Endothelial cell of umbilical vein (primary cell): ENCODE results near the gene OTUD3. TPM values are rescaled to one million over a fixed set of nuclear protein-coding genes. Genes with fewer than 3 reads are reported as not detected.

Source experiments
- BruUV-seq: library from RNA; stranded (reverse); fragments of 400-500 nt; replicated peaks from 2 replicates; lab custom pipeline; 2021; lab: Mats Ljungman, UMichigan
- CTCF ChIA-PET: fragments of 300-600, 350-600 bp; sonication (Branson Sonifier 250); formaldehyde crosslinking; loops from one replicate; lab custom pipeline; 2021; ENCODE audit warnings: antibody characterized with exemption, inconsistent platforms; lab: Charles Lee
- POLR2A ChIA-PET: fragments of 300-600, 350-600 bp; sonication (Branson Sonifier 250); formaldehyde crosslinking; loops from one replicate; lab custom pipeline; 2021; ENCODE audit warnings: antibody characterized with exemption, inconsistent platforms; lab: Charles Lee
- DNase-seq: peaks from one replicate; pipeline ENCODE4 v3.0.0-alpha.2; 2011; ENCODE audit warnings: low read depth, low spot score
- FAIRE-seq: peaks from 2 replicates; lab custom pipeline; 2011; peaks lifted over from hg19 to GRCh38; lab: Jason Lieb, UNC
- H2AFZ ChIP-seq: 2 replicates; pipeline ENCODE4 v1.6.0; 2012; ENCODE audit warnings: low read depth, low read length, control low read depth, inconsistent platforms
- H3K27ac ChIP-seq: 2 replicates; pipeline ENCODE4 v1.5.1; 2011; ENCODE audit warnings: low read depth, mild to moderate bottlenecking, control low read depth, low read length, moderate library complexity; ENCODE audit not compliant: insufficient read depth
- H3K27me3 ChIP-seq, 2 experiments: 2 replicates each; pipeline versions ENCODE4 v1.6.0 to v1.6.1; 2011; ENCODE audit warnings: low read length in 2 of 2, mixed read lengths in 1 of 2; ENCODE audit not compliant: control insufficient read depth in 2 of 2, insufficient read depth in 2 of 2
- H3K36me3 ChIP-seq, 2 experiments: 2 replicates in 1 of 2; 3 replicates in 1 of 2; pipeline ENCODE4 v1.5.1; 2011; ENCODE audit warnings: low read length in 2 of 2, mild to moderate bottlenecking in 1 of 2, moderate library complexity in 1 of 2; ENCODE audit not compliant: control insufficient read depth in 2 of 2, insufficient read depth in 2 of 2; ENCODE audit errors: extremely low read depth in 1 of 2
- H3K4me1 ChIP-seq: 3 replicates; pipeline ENCODE4 v1.5.1; 2011; ENCODE audit warnings: mild to moderate bottlenecking, low read length; ENCODE audit not compliant: control insufficient read depth, insufficient read depth; ENCODE audit errors: extremely low read depth
- H3K4me2 ChIP-seq: 2 replicates; pipeline ENCODE4 v1.6.1; 2011; ENCODE audit warnings: low read length, control low read depth, mixed read lengths; ENCODE audit not compliant: insufficient read depth
- H3K4me3 ChIP-seq, 3 experiments: fragments of 200-600 bp in 1 of 3; sonication (generic), shearing (Covaris generic) in 1 of 3; replicated peaks in 1 of 3; 2 replicates each; pipeline ENCODE4 v1.5.1; 2011 to 2016; ENCODE audit warnings: control low read depth in 3 of 3, low read length in 3 of 3, mild to moderate bottlenecking in 2 of 3, inconsistent platforms in 1 of 3, low read depth in 1 of 3, moderate library complexity in 1 of 3; ENCODE audit not compliant: insufficient read depth in 1 of 3
- H3K79me2 ChIP-seq: 2 replicates; pipeline ENCODE4 v1.6.0; 2012; ENCODE audit warnings: low read length, inconsistent platforms; ENCODE audit not compliant: control insufficient read depth, insufficient read depth
- H3K9ac ChIP-seq: replicated peaks from 2 replicates; pipeline ENCODE3; 2011; ENCODE audit warnings: low read length, control low read depth; ENCODE audit not compliant: insufficient read depth; ENCODE audit errors: extremely low read depth
- H3K9me1 ChIP-seq: replicated peaks from 3 replicates; pipeline ENCODE4 v1.6.0; 2011; ENCODE audit warnings: mild to moderate bottlenecking, low read length; ENCODE audit not compliant: control insufficient read depth, insufficient read depth; ENCODE audit errors: extremely low read depth
- H3K9me3 ChIP-seq: replicated peaks from 2 replicates; pipeline ENCODE4 v1.5.1; 2012; ENCODE audit warnings: low read length, inconsistent platforms; ENCODE audit not compliant: control insufficient read depth, insufficient read depth
- H4K20me1 ChIP-seq: replicated peaks from 2 replicates; pipeline ENCODE3; 2011; ENCODE audit warnings: mild to moderate bottlenecking, low read length; ENCODE audit not compliant: control insufficient read depth, insufficient read depth; ENCODE audit errors: extremely low read depth
- CTCF ChIP-seq, 2 donors: IDR thresholded peaks; 1 replicate in 1 of 2; 2 replicates in 1 of 2; pipeline ENCODE4 v1.5.1; 2011; ENCODE audit warnings: low read length in 2 of 2, mild to moderate bottlenecking in 2 of 2, moderate library complexity in 2 of 2, control low read depth in 1 of 2, inconsistent platforms in 1 of 2, low read depth in 1 of 2; ENCODE audit not compliant: insufficient read depth in 1 of 2; ENCODE audit errors: extremely low read depth in 1 of 2
- EZH2 ChIP-seq: IDR thresholded peaks from 2 replicates; pipeline ENCODE4 v1.6.1; 2012; ENCODE audit warnings: borderline replicate concordance, low read depth, mild to moderate bottlenecking, moderate library complexity, low read length, inconsistent platforms; ENCODE audit not compliant: severe bottlenecking
- FOS ChIP-seq: IDR thresholded peaks from 2 replicates; pipeline ENCODE4 v1.6.1; 2011; ENCODE audit warnings: mild to moderate bottlenecking, low read length, moderate library complexity, borderline replicate concordance; ENCODE audit not compliant: insufficient read depth
- GATA2 ChIP-seq: IDR thresholded peaks from 2 replicates; pipeline ENCODE4 v1.7.0; 2011; ENCODE audit warnings: low read depth, mild to moderate bottlenecking, moderate library complexity, mixed read lengths, low read length; ENCODE audit not compliant: insufficient read length, insufficient read depth
- JUN ChIP-seq: IDR thresholded peaks from 2 replicates; pipeline ENCODE4 v1.6.1; 2011; ENCODE audit warnings: borderline replicate concordance, low read depth; ENCODE audit not compliant: insufficient read length, insufficient read depth
- MYC ChIP-seq: IDR thresholded peaks from one replicate; pipeline ENCODE4 v1.6.1; 2011; ENCODE audit warnings: mild to moderate bottlenecking, low read depth, low read length
- POLR2A ChIP-seq: IDR thresholded peaks from 2 replicates; pipeline ENCODE4 v1.6.1; 2012; ENCODE audit warnings: low read depth, mild to moderate bottlenecking, control low read depth, low read length
- POLR2AphosphoS5 ChIP-seq: IDR thresholded peaks from 2 replicates; pipeline ENCODE4 v1.6.1; 2012; ENCODE audit warnings: low read depth, mild to moderate bottlenecking, control low read depth, low read length, moderate library complexity; ENCODE audit not compliant: insufficient read depth
- dilution Hi-C: fragments of 300-500 bp; cut with MboI; formaldehyde crosslinking; loops from one replicate; pipeline ENCODE4 v1.15.0; 2019; ENCODE audit warnings: low sequenced_read_pairs; ENCODE audit not compliant: extremely low pct_ligation_motif_present
- intact Hi-C: fragments of 100-400 bp; cut with micrococcal nuclease; formaldehyde crosslinking; loops from one replicate; pipeline ENCODE4 v1.10.0; 2022
- polyA plus RNA-seq, 4 experiments: library from polyadenylated mRNA; depleted of rRNA in 3 of 4; stranded (reverse) in 3 of 4; unstranded in 1 of 4; fragments of >200 nt; gene quantifications; 2 replicates each; pipeline versions ENCODE4 v1.2.1 to v1.2.3, GENCODE V29; 2011 to 2012; ENCODE audit warnings: missing spikeins in 1 of 4
- total RNA-seq: library from RNA; stranded (reverse); gene quantifications from 2 replicates; pipeline ENCODE4 v1.2.3, GENCODE V29; 2021
- TF ChIP-seq, protein P1 (sequence below): IDR thresholded peaks from 2 replicates; pipeline ENCODE4 v1.6.1; 2011; ENCODE audit not compliant: insufficient read depth, insufficient read length

Gene OTUD3
- total and polyA plus RNA-seq, 2 donors (not counting 3 experiments of a cell fraction or from before 2014, with no cell fraction given): 3.1 to 10.6 TPM

DNA sequence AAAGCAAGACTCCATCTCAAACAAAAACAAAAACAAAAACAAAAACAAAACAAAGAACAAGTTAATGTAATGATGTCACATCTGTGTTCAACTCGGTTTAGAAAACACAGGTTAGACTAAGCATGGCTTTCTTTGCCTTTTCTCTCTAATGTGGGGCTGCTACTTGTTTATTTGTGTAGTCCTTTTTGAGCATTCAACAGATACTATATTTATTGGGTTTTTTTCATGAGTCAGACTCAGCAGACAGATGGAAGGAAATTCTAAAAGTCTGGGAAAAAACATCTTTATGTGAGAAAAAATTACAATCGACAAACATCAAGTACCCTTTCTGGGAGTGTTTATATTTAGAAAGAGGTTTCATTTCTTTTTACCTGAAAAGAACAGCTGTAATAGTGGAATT, 22.3 kb upstream of the OTUD3 start:
- Histone ChIP-seq H3K27ac (no peak overlapping the region), H3K4me1 (no peaks in the 10 kb centered on the region), H3K79me2 (no peaks in the 10 kb centered on the region), H3K36me3 (no peaks in the 10 kb centered on the region), H4K20me1 (no peaks in the 10 kb centered on the region), H3K4me2 (no peak overlapping the region), H3K9me3 (no peaks in the 10 kb centered on the region), H3K9me1 (no peaks in the 10 kb centered on the region), H3K9ac (no peak overlapping the region), H3K4me3 (no peak overlapping the region), H2AFZ (no peak overlapping the region), H3K27me3 (peaks cover 3 to 6% of the 10 kb centered on the region in 2 experiments)
- FAIRE-seq (no peak), DNase-seq (no peak)
- ChIA-PET POLR2A (no interaction called here), CTCF (no interaction called here)
- BruUV-seq: no TSS peak
- no peak for TF ChIP-seq POLR2AphosphoS5
- dilution Hi-C loops (no loop called here), intact Hi-C loops (no loop called here)

DNA sequence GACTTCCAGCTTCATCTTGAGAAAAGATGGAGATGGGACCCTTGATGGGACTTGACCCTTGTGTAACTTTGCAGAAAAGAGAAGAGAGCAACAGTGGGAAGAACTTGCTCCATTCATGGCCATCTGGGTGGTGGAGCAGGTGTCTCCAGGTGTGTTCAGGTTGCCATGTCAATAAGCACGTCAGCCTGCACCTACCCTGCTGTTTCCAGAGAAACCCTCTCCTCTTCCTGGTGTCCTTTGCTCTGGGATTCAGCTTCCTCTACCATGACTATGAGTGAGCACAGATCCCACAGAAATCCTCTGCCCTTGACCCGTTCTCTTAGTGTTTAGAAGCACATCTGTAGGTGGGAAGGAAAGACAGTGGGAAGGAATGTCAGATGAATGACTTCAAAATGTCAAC, 21.8 kb upstream of the OTUD3 start:
- H3K79me2 ChIP-seq: no peaks in the 10 kb centered on the region
- no TSS peak for BruUV-seq
- H3K4me2 ChIP-seq: no peak overlapping the region
- H3K27me3 ChIP-seq: peaks cover 3 to 6% of the 10 kb centered on the region in 2 experiments
- CTCF ChIA-PET: no interaction called here
- intact Hi-C loops (no loop called here), dilution Hi-C loops (no loop called here)
- H3K27ac ChIP-seq: no peak overlapping the region
- no peaks in the 10 kb centered on the region for H4K20me1 ChIP-seq
- no peaks in the 10 kb centered on the region for H3K9me3 ChIP-seq
- H3K36me3 ChIP-seq: no peaks in the 10 kb centered on the region
- no peaks in the 10 kb centered on the region for H3K9me1 ChIP-seq
- H2AFZ ChIP-seq: no peak overlapping the region
- H3K4me3 ChIP-seq: no peak overlapping the region
- H3K4me1 ChIP-seq: no peaks in the 10 kb centered on the region
- FAIRE-seq (no peak), DNase-seq (no peak)
- no peak overlapping the region for H3K9ac ChIP-seq
- TF ChIP-seq POLR2A (no peak), CTCF (IDR thresholded peaks at IDR 0.05; ENCODE audit: extremely low read depth in 1 of 2, insufficient read depth in 1 of 2, low read depth in 1 of 2, low read length in 2 of 2) (no peak), JUN (no peak), MYC (no peak), POLR2AphosphoS5 (no peak), GATA2 (no peak), FOS (no peak), EZH2 (no peak)
- TF ChIP-seq, protein P1, sequence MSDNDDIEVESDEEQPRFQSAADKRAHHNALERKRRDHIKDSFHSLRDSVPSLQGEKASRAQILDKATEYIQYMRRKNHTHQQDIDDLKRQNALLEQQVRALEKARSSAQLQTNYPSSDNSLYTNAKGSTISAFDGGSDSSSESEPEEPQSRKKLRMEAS: no peak
- POLR2A ChIA-PET: no interaction called here
